Thymus (tissue), 11 donors: ENCODE results near the gene HIRA. TPM values are rescaled to one million over a fixed set of nuclear protein-coding genes. Genes with fewer than 3 reads are reported as not detected.

Experiments
- DNase-seq, 9 donors: peaks; one replicate each; pipeline ENCODE4 v3.0.0-alpha.2; 2013; ENCODE audit warnings: low spot score in 9 of 9, low read depth in 6 of 9, missing footprints in 1 of 9
- H3K27ac ChIP-seq, 2 donors: one replicate each; pipeline ENCODE4 v1.5.1; 2013; ENCODE audit warnings: control low read depth in 1 of 2, low read depth in 1 of 2, low read length in 1 of 2, mild to moderate bottlenecking in 1 of 2, moderate library complexity in 1 of 2
- H3K27me3 ChIP-seq, 2 donors: one replicate each; pipeline ENCODE4 v1.5.1; 2013; ENCODE audit warnings: low read length in 1 of 2; ENCODE audit not compliant: control insufficient read depth in 2 of 2, insufficient read depth in 1 of 2
- H3K36me3 ChIP-seq, 2 donors: one replicate each; pipeline ENCODE4 v1.5.1; 2013; ENCODE audit warnings: low read length in 1 of 2, mild to moderate bottlenecking in 1 of 2, moderate library complexity in 1 of 2; ENCODE audit not compliant: control insufficient read depth in 2 of 2, insufficient read depth in 2 of 2
- H3K4me1 ChIP-seq, 2 donors: one replicate each; pipeline ENCODE4 v1.5.1; 2013; ENCODE audit warnings: low read length in 2 of 2; ENCODE audit not compliant: control insufficient read depth in 2 of 2, insufficient read depth in 2 of 2
- H3K4me3 ChIP-seq, 2 donors: one replicate each; pipeline ENCODE4 v1.5.1; 2013; ENCODE audit warnings: low read length in 2 of 2, control low read depth in 1 of 2, mild to moderate bottlenecking in 1 of 2
- H3K9me3 ChIP-seq, 2 donors: one replicate each; pipeline ENCODE4 v1.5.1; 2013; ENCODE audit warnings: low read length in 1 of 2, mild to moderate bottlenecking in 1 of 2; ENCODE audit not compliant: control insufficient read depth in 2 of 2, insufficient read depth in 1 of 2
- WGBS: extraction: QIAGEN DNeasy Blood & Tissue Kit; methylation state at CpG from one replicate; pipeline ENCODE4 v1.1.7; 2013; 5-methylcytosine and 5-hydroxymethylcytosine counted together
- polyA plus RNA-seq: library from polyadenylated mRNA; stranded (reverse); fragments of 200-250 nt; gene quantifications from one replicate; pipeline ENCODE4 v1.2.3, GENCODE V29; 2013
- total RNA-seq: library from RNA; stranded (reverse); fragments of 120-200 nt; gene quantifications from one replicate; pipeline ENCODE4 v1.2.4, GENCODE V29; 2013
- donor health status: healthy.

HIRA gene
- total and polyA plus RNA-seq, 2 donors: 15.4 to 15.9 TPM

- no peak for DNase-seq
- peaks cover 88 to 94% of the 10 kb centered on the region in 2 donors for H3K36me3 ChIP-seq
- no peak overlapping the region for H3K4me3 ChIP-seq
- H3K27ac ChIP-seq: no peak overlapping the region
- H3K4me1 ChIP-seq: no peaks in the 10 kb centered on the region
- no peaks in the 10 kb centered on the region for H3K9me3 ChIP-seq
- H3K27me3 ChIP-seq: no peaks in the 10 kb centered on the region
- WGBS: 97% methylated on average over 18 of the region's 18 CpGs
Observed at GRCh38 chr22:19353363-19354131, 78.0 kb downstream of the HIRA start.

- WGBS: over 99% methylated on average over 4 of the region's 4 CpGs
- no peaks in the 10 kb centered on the region for H3K27me3 ChIP-seq
Observed at GRCh38 chr22:19352766-19353165, 78.8 kb downstream of the HIRA start.

GRCh38 chr22:19352217-19352616 lies 79.3 kb downstream of the HIRA start:
- no peak for DNase-seq
- WGBS: 98% methylated on average over 6 of the region's 6 CpGs
- no peak overlapping the region for H3K27ac ChIP-seq
- no peak overlapping the region for H3K4me3 ChIP-seq
- no peaks in the 10 kb centered on the region for H3K27me3 ChIP-seq
- peaks cover 81 to 89% of the 10 kb centered on the region in 2 donors for H3K36me3 ChIP-seq
- H3K4me1 ChIP-seq: no peaks in the 10 kb centered on the region
- H3K9me3 ChIP-seq: no peaks in the 10 kb centered on the region

More at GRCh38 chr22:19352766-19353165, 78.8 kb downstream of the HIRA start:
- Histone ChIP-seq H3K36me3 (peaks cover 84 to 91% of the 10 kb centered on the region in 2 donors), H3K4me1 (no peaks in the 10 kb centered on the region), H3K27ac (no peak overlapping the region), H3K9me3 (no peaks in the 10 kb centered on the region), H3K4me3 (no peak overlapping the region)
- no peak for DNase-seq

- H3K36me3 ChIP-seq: peaks cover 79 to 90% of the 10 kb centered on the region in 2 donors
- H3K4me1 ChIP-seq: no peaks in the 10 kb centered on the region
- no peak overlapping the region for H3K27ac ChIP-seq
- H3K4me3 ChIP-seq: no peak overlapping the region
- H3K9me3 ChIP-seq: no peaks in the 10 kb centered on the region
- WGBS: 98% methylated on average over 6 of the region's 6 CpGs
- no peaks in the 10 kb centered on the region for H3K27me3 ChIP-seq
- no peak for DNase-seq
Observed at GRCh38 chr22:19351604-19352003, 79.9 kb downstream of the HIRA start.

- 98% methylated on average over 9 of the region's 9 CpGs for WGBS
- Histone ChIP-seq H3K27ac (no peak overlapping the region), H3K4me3 (no peak overlapping the region)
Observed at GRCh38 chr22:19350947-19351346, 80.6 kb downstream of the HIRA start.

GRCh38 chr22:19350476-19350859 lies 81.1 kb downstream of the HIRA start:
- Histone ChIP-seq H3K9me3 (no peaks in the 10 kb centered on the region), H3K4me1 (no peaks in the 10 kb centered on the region), H3K27me3 (no peaks in the 10 kb centered on the region), H3K4me3 (no peak overlapping the region), H3K36me3 (peaks cover 73 to 89% of the 10 kb centered on the region in 2 donors), H3K27ac (no peak overlapping the region)
- no peak for DNase-seq
- 96% methylated on average over 1 of the region's 1 CpG for WGBS

More at GRCh38 chr22:19350947-19351346, 80.6 kb downstream of the HIRA start:
- H3K27me3 ChIP-seq: no peaks in the 10 kb centered on the region
- DNase-seq: no peak
- H3K9me3 ChIP-seq: no peaks in the 10 kb centered on the region
- no peaks in the 10 kb centered on the region for H3K4me1 ChIP-seq
- peaks cover 74 to 89% of the 10 kb centered on the region in 2 donors for H3K36me3 ChIP-seq

- Histone ChIP-seq H3K9me3 (no peaks in the 10 kb centered on the region), H3K4me3 (no peak overlapping the region), H3K4me1 (no peaks in the 10 kb centered on the region), H3K27ac (no peak overlapping the region), H3K36me3 (peaks cover 69 to 89% of the 10 kb centered on the region in 2 donors), H3K27me3 (no peaks in the 10 kb centered on the region)
- no peak for DNase-seq
- 97% methylated on average over 5 of the region's 5 CpGs for WGBS
Observed at GRCh38 chr22:19349778-19350475, 81.6 kb downstream of the HIRA start.

- H3K27ac ChIP-seq: no peak overlapping the region
- WGBS: 97% methylated on average over 6 of the region's 6 CpGs
- no peak for DNase-seq
- no peaks in the 10 kb centered on the region for H3K4me1 ChIP-seq
- no peaks in the 10 kb centered on the region for H3K9me3 ChIP-seq
- H3K36me3 ChIP-seq: peaks cover 48 to 74% of the 10 kb centered on the region in 2 donors
- no peak overlapping the region for H3K4me3 ChIP-seq
- no peaks in the 10 kb centered on the region for H3K27me3 ChIP-seq
Observed at GRCh38 chr22:19346677-19347265, 84.8 kb downstream of the HIRA start.

- no peak overlapping the region for H3K27ac ChIP-seq
- no peak for DNase-seq
- no peaks in the 10 kb centered on the region for H3K4me1 ChIP-seq
- H3K4me3 ChIP-seq: no peak overlapping the region
- H3K36me3 ChIP-seq: peaks cover 36 to 71% of the 10 kb centered on the region in 2 donors
- H3K27me3 ChIP-seq: no peaks in the 10 kb centered on the region
- no peaks in the 10 kb centered on the region for H3K9me3 ChIP-seq
- 99% methylated on average over 1 of the region's 1 CpG for WGBS
Observed at GRCh38 chr22:19344420-19344819, 87.1 kb downstream of the HIRA start.
